Measurements from ENCODE around the gene ATP5PB. TPM values are rescaled to one million over a fixed set of nuclear protein-coding genes. Genes with fewer than 3 reads are reported as not detected.

ATP5PB gene
- total RNA-seq, 1 experiment from 2014 or later = 323 TPM

DNA sequence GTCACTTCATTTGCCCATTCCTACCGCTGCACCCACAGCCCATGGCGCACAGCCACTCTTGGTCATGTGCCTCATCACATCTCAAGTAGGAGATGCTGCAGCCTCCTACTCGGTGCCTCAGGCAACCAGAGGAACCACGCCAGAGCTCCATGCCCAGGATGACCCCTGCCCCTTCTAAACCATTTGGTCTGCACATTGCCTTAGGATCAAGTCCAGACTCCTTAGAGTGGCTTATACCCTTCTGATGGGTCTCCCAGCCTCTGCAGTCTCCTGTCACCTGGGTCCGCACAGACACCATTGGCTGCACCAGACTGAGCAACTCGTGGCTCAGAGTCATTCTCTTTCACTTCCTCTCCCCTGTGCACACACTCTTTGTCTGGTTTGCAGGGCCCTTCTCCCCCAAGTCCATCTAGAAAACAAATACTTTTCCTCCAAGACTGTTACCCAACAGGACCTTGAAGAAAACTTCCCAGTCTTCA lies 56.4 kb downstream of the ATP5PB start:
- no peaks in the 10 kb centered on the region for H3K27me3 ChIP-seq (ENCODE audit: insufficient read depth, low read length)
- ATAC-seq (no peak), DNase-seq (ENCODE audit: low read depth, low spot score) (no peak)
- H3K4me3 ChIP-seq (replicated peaks in 1 of 2; ENCODE audit: low read depth in 1 of 2, low read length in 2 of 2) = no peak overlapping the region
- no peak overlapping the region for H2AFZ ChIP-seq (ENCODE audit: low read depth, low read length, poor library complexity, severe bottlenecking)
- no peaks in the 10 kb centered on the region for H3K79me2 ChIP-seq (ENCODE audit: insufficient read depth, low read length)
- ChIA-PET CTCF (no interaction called here), POLR2A (no interaction called here), RAD21 (ENCODE audit: low non-redundant PET in 1 of 2, low total read pairs in 2 of 2, uncharacterized antibody in 2 of 2, unreplicated experiment in 2 of 2) (no interaction called here)
- intact Hi-C loops (cut with micrococcal nuclease) = no loop called here
- no peak overlapping the region for H3K9ac ChIP-seq (ENCODE audit: low read length)
- no peaks in the 10 kb centered on the region for H3K9me3 ChIP-seq (ENCODE audit: control insufficient read depth in 1 of 2, insufficient read depth in 1 of 2, low read depth in 1 of 2, low read length in 2 of 2)
- H4K20me1 ChIP-seq (ENCODE audit: insufficient read depth) = no peaks in the 10 kb centered on the region
- BruUV-seq (replicated peaks) = no TSS peak
- peaks cover 9 to 16% of the 10 kb centered on the region in 2 experiments for H3K4me1 ChIP-seq (ENCODE audit: control insufficient read depth in 1 of 2, insufficient read depth in 2 of 2, low read length in 2 of 2)
- H3K36me3 ChIP-seq (ENCODE audit: control insufficient read depth in 1 of 2, insufficient read depth in 2 of 2, low read length in 2 of 2) = no peaks in the 10 kb centered on the region
- H3K27ac ChIP-seq (ENCODE audit: low read depth, low read length) = no peak overlapping the region
- no peak overlapping the region for H3K4me2 ChIP-seq (ENCODE audit: low read length)
- TF ChIP-seq ELF1 (IDR thresholded peaks at IDR 0.05; ENCODE audit: borderline replicate concordance, low read depth) (no peak), EZH2 (IDR thresholded peaks at IDR 0.05) (no peak), FOSL1 (IDR thresholded peaks at IDR 0.05; ENCODE audit: low read depth) (no peak), SP1 (IDR thresholded peaks at IDR 0.05; ENCODE audit: low read depth) (no peak), CBX3 (IDR thresholded peaks at IDR 0.05; ENCODE audit: low read depth) (no peak), EGR1 (IDR thresholded peaks at IDR 0.05; ENCODE audit: low read depth) (no peak), SRF (IDR thresholded peaks at IDR 0.05; ENCODE audit: low read depth) (no peak), CEBPB (IDR thresholded peaks at IDR 0.05; ENCODE audit: low read depth) (no peak), JUND (IDR thresholded peaks at IDR 0.05) (no peak), POLR2A (IDR thresholded peaks at IDR 0.05; ENCODE audit: borderline replicate concordance, extremely low read depth, insufficient read depth, insufficient read length) (no peak)
- TF ChIP-seq, protein P1, sequence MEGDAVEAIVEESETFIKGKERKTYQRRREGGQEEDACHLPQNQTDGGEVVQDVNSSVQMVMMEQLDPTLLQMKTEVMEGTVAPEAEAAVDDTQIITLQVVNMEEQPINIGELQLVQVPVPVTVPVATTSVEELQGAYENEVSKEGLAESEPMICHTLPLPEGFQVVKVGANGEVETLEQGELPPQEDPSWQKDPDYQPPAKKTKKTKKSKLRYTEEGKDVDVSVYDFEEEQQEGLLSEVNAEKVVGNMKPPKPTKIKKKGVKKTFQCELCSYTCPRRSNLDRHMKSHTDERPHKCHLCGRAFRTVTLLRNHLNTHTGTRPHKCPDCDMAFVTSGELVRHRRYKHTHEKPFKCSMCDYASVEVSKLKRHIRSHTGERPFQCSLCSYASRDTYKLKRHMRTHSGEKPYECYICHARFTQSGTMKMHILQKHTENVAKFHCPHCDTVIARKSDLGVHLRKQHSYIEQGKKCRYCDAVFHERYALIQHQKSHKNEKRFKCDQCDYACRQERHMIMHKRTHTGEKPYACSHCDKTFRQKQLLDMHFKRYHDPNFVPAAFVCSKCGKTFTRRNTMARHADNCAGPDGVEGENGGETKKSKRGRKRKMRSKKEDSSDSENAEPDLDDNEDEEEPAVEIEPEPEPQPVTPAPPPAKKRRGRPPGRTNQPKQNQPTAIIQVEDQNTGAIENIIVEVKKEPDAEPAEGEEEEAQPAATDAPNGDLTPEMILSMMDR (IDR thresholded peaks at IDR 0.05 in 2 of 3, conservative IDR thresholded peaks at IDR 0.05 in 1 of 3; ENCODE audit: borderline replicate concordance in 1 of 3, insufficient read depth in 1 of 3, low read depth in 2 of 3, low read length in 2 of 3) = no peak
- TF ChIP-seq, protein P2, sequence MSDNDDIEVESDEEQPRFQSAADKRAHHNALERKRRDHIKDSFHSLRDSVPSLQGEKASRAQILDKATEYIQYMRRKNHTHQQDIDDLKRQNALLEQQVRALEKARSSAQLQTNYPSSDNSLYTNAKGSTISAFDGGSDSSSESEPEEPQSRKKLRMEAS (IDR thresholded peaks at IDR 0.05) = no peak
- no peaks in the 10 kb centered on the region for H3K9me2 ChIP-seq (ENCODE audit: insufficient read depth)

Data from HCT116 (cell line).